GM12874 (cell line): ENCODE data around the gene DDX55.

Experiments used
- CTCF ChIP-seq: IDR thresholded peaks from 2 replicates; pipeline ENCODE4 v1.5.1; 2011; ENCODE audit warnings: low read depth, mild to moderate bottlenecking, control low read depth, low read length, moderate library complexity; ENCODE audit not compliant: insufficient read depth

DDX55 gene

GRCh38 chr12:123648401-123648800 lies 46.5 kb downstream of the DDX55 start:
- TF ChIP-seq CTCF, result no peak

- TF ChIP-seq CTCF, result no peak
Observed at GRCh38 chr12:123654129-123654701, 52.3 kb downstream of the DDX55 start.

GRCh38 chr12:123655420-123655819 lies 53.5 kb downstream of the DDX55 start:
- TF ChIP-seq CTCF, result no peak

DNA sequence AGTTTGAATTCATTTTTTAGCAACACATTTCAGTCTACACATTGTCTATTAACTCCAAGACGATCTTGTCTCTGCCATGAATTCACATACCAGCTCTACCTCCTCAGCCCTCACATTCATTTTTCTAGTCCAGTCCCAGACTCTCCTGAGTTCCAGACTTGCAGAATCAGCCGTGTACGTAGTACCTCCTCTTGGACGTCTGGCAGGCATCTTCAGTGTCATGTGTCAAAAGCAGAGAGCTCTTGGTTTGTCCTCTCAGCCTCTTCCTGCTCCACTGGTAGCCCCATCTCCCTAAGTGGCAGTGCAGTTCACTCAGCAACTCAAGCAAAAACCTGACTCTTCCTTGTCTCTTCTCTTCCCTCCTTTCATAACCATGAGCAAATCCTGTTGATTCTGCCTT lies 54.5 kb downstream of the DDX55 start:
- no peak for TF ChIP-seq CTCF

DNA sequence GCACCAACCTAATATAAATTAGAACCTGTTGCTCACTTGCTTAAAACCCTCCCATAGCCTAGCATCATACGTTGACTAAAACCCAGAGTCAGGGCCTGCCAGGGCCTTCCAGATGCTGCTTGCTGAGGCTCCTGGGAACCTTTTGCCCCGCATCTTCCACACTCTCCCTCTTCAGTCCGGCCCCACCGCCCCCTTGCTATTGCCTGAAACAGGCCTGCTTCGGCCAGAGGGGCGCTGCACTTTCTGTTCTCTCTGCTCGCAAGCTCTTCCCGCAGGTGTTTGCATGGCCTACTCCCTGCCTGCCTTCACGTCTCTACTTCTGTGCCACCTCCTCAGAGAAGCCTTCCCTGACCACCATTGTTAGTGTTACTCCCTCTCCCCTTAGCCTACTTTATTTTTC lies 55.3 kb downstream of the DDX55 start:
- no peak for TF ChIP-seq CTCF

DNA sequence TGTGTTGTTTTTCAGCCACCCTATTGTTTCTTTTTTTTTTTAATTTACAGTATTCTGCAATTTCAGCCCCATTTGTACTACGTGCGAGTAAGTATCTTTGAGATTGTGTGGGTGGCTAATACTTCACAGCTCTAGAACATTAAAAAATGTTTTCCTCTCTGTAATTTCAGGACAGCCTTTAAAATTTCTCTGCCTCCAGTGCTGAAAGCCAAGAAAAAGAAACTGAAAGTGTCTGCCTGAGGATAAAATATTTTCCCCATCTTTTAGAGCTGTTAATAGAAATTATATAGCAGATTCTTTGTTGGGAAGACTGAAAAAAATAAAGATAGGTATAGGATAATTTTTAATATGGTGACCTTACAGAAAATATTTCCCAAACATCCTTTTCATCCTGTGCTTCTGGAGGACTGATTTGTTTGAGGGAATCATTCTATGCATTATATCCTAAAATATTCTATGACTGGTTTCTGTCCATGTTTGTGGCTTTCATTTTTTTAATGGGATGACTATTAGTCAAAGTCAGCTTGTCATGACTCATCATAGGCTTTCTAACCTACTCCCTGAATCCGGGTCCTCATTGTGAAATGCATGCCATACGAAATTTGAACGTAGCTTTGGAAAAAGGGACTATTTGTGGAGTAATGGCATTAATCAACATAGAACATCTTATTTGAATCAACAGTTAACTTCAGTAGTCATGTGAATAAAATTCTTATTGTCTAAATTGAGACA lies 58.3 kb downstream of the DDX55 start:
- TF ChIP-seq CTCF, result no peak

DNA sequence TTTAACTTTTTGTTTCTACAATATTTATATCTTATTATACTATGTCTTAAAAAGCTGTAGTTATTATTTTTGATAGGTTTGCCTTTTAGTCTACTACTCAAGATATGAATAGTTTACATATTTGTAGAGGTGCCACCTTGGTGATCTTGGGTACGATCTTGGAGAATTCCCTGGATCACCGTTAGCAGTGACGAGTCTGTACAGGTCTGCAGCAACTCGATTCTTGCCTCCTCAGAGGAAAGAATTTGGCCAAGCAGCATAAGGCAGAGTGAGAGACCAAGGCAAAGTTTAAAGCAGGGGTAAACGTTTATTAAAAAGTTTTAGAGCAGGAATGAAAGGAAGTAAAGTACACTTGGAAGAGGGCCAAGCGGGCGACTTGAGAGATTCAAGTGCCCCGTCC lies 65.9 kb downstream of the DDX55 start:
- TF ChIP-seq CTCF, result no peak
